Caco-2 (cell line): Measurements from ENCODE around the gene NFKBIE. TPM values are rescaled to one million over a fixed set of nuclear protein-coding genes. Genes with fewer than 3 reads are reported as not detected.

Experiments
- BruUV-seq: library from RNA; stranded (reverse); fragments of 400-500 nt; replicated peaks from 2 replicates; lab custom pipeline; 2021; lab: Mats Ljungman, UMichigan
- CTCF ChIA-PET: fragments of 300-600 bp; sonication (Branson Sonifier 250); formaldehyde crosslinking; loops from one replicate; lab custom pipeline; 2022; ENCODE audit warnings: antibody characterized with exemption; lab: Charles Lee
- POLR2A ChIA-PET: fragments of 300-600 bp; sonication (Branson Sonifier 250); formaldehyde crosslinking; loops from one replicate; lab custom pipeline; 2022; ENCODE audit warnings: antibody characterized with exemption; lab: Charles Lee
- DNase-seq, 2 experiments: peaks; one replicate each; pipeline versions ENCODE4 v3.0.0 to v3.0.0-alpha.2; 2020 to 2022
- H3K27me3 ChIP-seq: replicated peaks from 2 replicates; pipeline ENCODE4 v1.6.0; 2011; ENCODE audit warnings: low read length; ENCODE audit not compliant: control insufficient read depth, insufficient read depth
- H3K36me3 ChIP-seq: 2 replicates; pipeline ENCODE4 v1.5.1; 2011; ENCODE audit warnings: low read length; ENCODE audit not compliant: control insufficient read depth, insufficient read depth
- H3K4me1 ChIP-seq: fragments of 250-450 bp; sonication (Bioruptor Pico); 2 replicates; pipeline ENCODE4 v1.5.1; 2020; ENCODE audit warnings: mild to moderate bottlenecking
- H3K4me3 ChIP-seq: 2 replicates; pipeline ENCODE4 v1.5.1; 2011; ENCODE audit warnings: low read depth, mild to moderate bottlenecking, control low read depth, low read length
- H3K9me3 ChIP-seq: fragments of 250-450 bp; sonication (Bioruptor Pico); 2 replicates; pipeline ENCODE4 v1.5.1; 2020; ENCODE audit warnings: mild to moderate bottlenecking, moderate library complexity
- H3K27ac Mint-ChIP-seq: one replicate; pipeline ENCODE4 v1.8.0; 2022; ENCODE audit warnings: mixed read lengths; ENCODE audit not compliant: unreplicated experiment
- H3K27me3 Mint-ChIP-seq: one replicate; pipeline ENCODE4 v1.8.0; 2022; ENCODE audit warnings: mixed read lengths; ENCODE audit not compliant: insufficient read depth, unreplicated experiment
- H3K36me3 Mint-ChIP-seq: one replicate; pipeline ENCODE4 v1.8.0; 2022; ENCODE audit warnings: mild to moderate bottlenecking, mixed read lengths; ENCODE audit not compliant: insufficient read depth, unreplicated experiment
- H3K4me1 Mint-ChIP-seq: one replicate; pipeline ENCODE4 v1.8.0; 2022; ENCODE audit warnings: low read depth, mixed read lengths; ENCODE audit not compliant: unreplicated experiment
- H3K4me3 Mint-ChIP-seq: one replicate; pipeline ENCODE4 v1.8.0; 2022; ENCODE audit warnings: mild to moderate bottlenecking, moderate library complexity, mixed read lengths; ENCODE audit not compliant: unreplicated experiment
- H3K9me3 Mint-ChIP-seq: one replicate; pipeline ENCODE4 v1.8.0; 2022; ENCODE audit warnings: mixed read lengths; ENCODE audit not compliant: unreplicated experiment
- CTCF ChIP-seq, 2 experiments: fragments of 200-600 bp in 1 of 2; IDR thresholded peaks; 1 replicate in 1 of 2; 2 replicates in 1 of 2; pipeline versions ENCODE4 v1.5.1 to v1.8.0; 2011 to 2022; ENCODE audit warnings: antibody characterized with exemption in 1 of 2, control low read depth in 1 of 2, inconsistent platforms in 1 of 2, low read depth in 1 of 2, low read length in 1 of 2, mild to moderate bottlenecking in 1 of 2, moderate library complexity in 1 of 2; ENCODE audit not compliant: insufficient read depth in 1 of 2, severe bottlenecking in 1 of 2, unreplicated experiment in 1 of 2
- intact Hi-C: fragments of 100-400 bp; cut with micrococcal nuclease; formaldehyde crosslinking; loops from one replicate; pipeline ENCODE4 v1.10.0; 2022; ENCODE audit not compliant: unreplicated experiment
- total RNA-seq: library from RNA; stranded (reverse); gene quantifications from 2 replicates; pipeline ENCODE4 v1.2.3, GENCODE V29; 2022

NFKBIE gene
- total RNA-seq, 1 experiment from 2014 or later, result 8.4 TPM

GRCh38 chr6:44298864-44299263 is 33.5 kb upstream of the NFKBIE start:
- ChIA-PET POLR2A (no interaction called here), CTCF (interaction anchor here (0.6 to 2.8 kb wide), 3 partner anchors 14 to 113 kb away, joined by 3 to 13 read pairs (median 10); partner anchors contain the start of gene AARS2)
- Mint-ChIP-seq H3K4me3 (no peak overlapping the region), H3K27me3 (peaks cover 11% of the 10 kb centered on the region), H3K4me1 (peaks cover 7% of the 10 kb centered on the region), H3K9me3 (no peaks in the 10 kb centered on the region), H3K36me3 (peaks cover 31% of the 10 kb centered on the region), H3K27ac (no peak overlapping the region)
- intact Hi-C loops, result no loop called here
- Histone ChIP-seq H3K4me1 (peaks cover 9% of the 10 kb centered on the region; the same call in 1 of the 2 replicates), H3K36me3 (peaks cover 2% of the 10 kb centered on the region; the same call in 1 of the 2 replicates), H3K4me3 (no peak overlapping the region), H3K9me3 (no peaks in the 10 kb centered on the region), H3K27me3 (peaks cover 4% of the 10 kb centered on the region; the same call in 1 of the 2 replicates)
- BruUV-seq, result no TSS peak
- no peak for TF ChIP-seq CTCF (IDR thresholded peaks at IDR 0.05; ENCODE audit: insufficient read depth in 1 of 2, low read depth in 1 of 2, low read length in 1 of 2, severe bottlenecking in 1 of 2, unreplicated experiment in 1 of 2)
- no peak for DNase-seq

- no peak for TF ChIP-seq CTCF (IDR thresholded peaks at IDR 0.05; ENCODE audit: insufficient read depth in 1 of 2, low read depth in 1 of 2, low read length in 1 of 2, severe bottlenecking in 1 of 2, unreplicated experiment in 1 of 2)
- Histone ChIP-seq H3K27me3 (peaks cover 4% of the 10 kb centered on the region; the same call in 1 of the 2 replicates), H3K9me3 (no peaks in the 10 kb centered on the region), H3K4me3 (peak overlapping the region; percentile 49; the same call in 1 of the 2 replicates), H3K36me3 (no peaks in the 10 kb centered on the region), H3K4me1 (peaks cover 9% of the 10 kb centered on the region; the same call in 1 of the 2 replicates)
- no TSS peak for BruUV-seq
- H3K27me3 Mint-ChIP-seq, result peaks cover 11% of the 10 kb centered on the region
- H3K36me3 Mint-ChIP-seq, result peaks cover 25% of the 10 kb centered on the region
- no peak overlapping the region for H3K27ac Mint-ChIP-seq
- H3K9me3 Mint-ChIP-seq, result no peaks in the 10 kb centered on the region
- peak overlapping the region; percentile 66 for H3K4me3 Mint-ChIP-seq
- POLR2A ChIA-PET, result interaction anchor here (0.5 kb wide), 1 partner anchor 130 kb away, joined by 3 read pairs; no protein-coding TSS in a partner anchor
- DNase-seq, result no peak
- intact Hi-C loops, result no loop called here
- peaks cover 7% of the 10 kb centered on the region for H3K4me1 Mint-ChIP-seq
- CTCF ChIA-PET, result interaction anchor here (0.6 to 2.8 kb wide), 5 partner anchors 14 to 112 kb away, joined by 3 to 13 read pairs (median 8); partner anchors contain the start of gene AARS2
Measured at GRCh38 chr6:44298055-44298803, 32.9 kb upstream of the NFKBIE start.
